SK-N-SH (cell line): Measurements from ENCODE around the gene CALD1.

ENCODE experiments used
- CTCF ChIP-seq: fragments of 200-600 bp; sonication (generic); IDR thresholded peaks from 2 replicates; pipeline ENCODE4 v1.6.1; 2017; ENCODE audit warnings: antibody characterized with exemption, mild to moderate bottlenecking, moderate library complexity
- FOXJ3 ChIP-seq: sonication (generic); formaldehyde crosslinking; IDR thresholded peaks from 2 replicates; pipeline ENCODE4 v1.5.1; 2020; ENCODE audit warnings: mild to moderate bottlenecking, missing genetic modification reagents
- GABPA ChIP-seq: IDR thresholded peaks from 2 replicates; pipeline ENCODE4 v1.4.0; 2012; ENCODE audit warnings: low read depth, mild to moderate bottlenecking
- RXRA ChIP-seq: IDR thresholded peaks from 2 replicates; pipeline ENCODE4 v1.4.0; 2012; ENCODE audit warnings: low read depth, mild to moderate bottlenecking, borderline replicate concordance
- TAF1 ChIP-seq: IDR thresholded peaks from 2 replicates; pipeline ENCODE4 v1.6.1; 2012; ENCODE audit warnings: low read depth, mild to moderate bottlenecking, low read length, moderate library complexity, borderline replicate concordance
- TCF12 ChIP-seq: IDR thresholded peaks from 2 replicates; pipeline ENCODE4 v1.4.0; 2012
- USF2 ChIP-seq: fragments of 150-350 bp; IDR thresholded peaks from 2 replicates; pipeline ENCODE4 v1.6.1; 2017; ENCODE audit warnings: antibody characterized with exemption, low read length, low read depth, borderline replicate concordance

GRCh38 chr7:134941185-134941900 is 161.9 kb downstream of the CALD1 start:
- TF ChIP-seq GABPA (no peak), USF2 (no peak), TAF1 (no peak), FOXJ3 (CRISPR knock-in tag) (no peak), CTCF (no peak), TCF12 (peak; percentile 19; the same call in 1 of the 2 replicates), RXRA (no peak)
